Fibroblast of skin of scalp (primary cell): ENCODE results near the gene ASPG.
"Not testable (repeated sequence)": the region's sequence is repeated elsewhere in the genome, so short reads cannot be mapped to it uniquely, and the experiment has no call there.

ENCODE experiments used
- DNase-seq: peaks from one replicate; pipeline ENCODE4 v3.0.0-alpha.2; 2013

Gene ASPG

GRCh38 chr14:104148433-104149277, 63.2 kb downstream of the ASPG start:
- DNase-seq: no peak

DNA sequence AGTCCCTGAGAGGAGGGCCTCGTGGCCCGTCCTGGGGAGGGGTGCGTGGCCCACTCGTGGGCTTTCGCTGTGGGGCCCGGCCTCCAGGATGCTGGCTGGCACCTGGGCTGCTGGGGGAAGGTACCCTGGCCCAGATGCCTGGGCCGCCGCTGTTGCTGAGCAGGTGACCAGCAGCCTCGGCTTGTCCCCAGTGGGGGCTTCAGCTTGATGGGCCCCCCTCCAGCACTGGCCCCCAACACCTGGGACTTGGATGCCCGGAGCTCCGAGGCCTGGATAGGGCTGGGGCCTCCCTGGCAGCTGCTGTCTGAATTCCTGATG, 63.7 kb downstream of the ASPG start:
- DNase-seq: no peak

GRCh38 chr14:104149617-104150135, 64.2 kb downstream of the ASPG start:
- DNase-seq: peak; percentile 81

DNA sequence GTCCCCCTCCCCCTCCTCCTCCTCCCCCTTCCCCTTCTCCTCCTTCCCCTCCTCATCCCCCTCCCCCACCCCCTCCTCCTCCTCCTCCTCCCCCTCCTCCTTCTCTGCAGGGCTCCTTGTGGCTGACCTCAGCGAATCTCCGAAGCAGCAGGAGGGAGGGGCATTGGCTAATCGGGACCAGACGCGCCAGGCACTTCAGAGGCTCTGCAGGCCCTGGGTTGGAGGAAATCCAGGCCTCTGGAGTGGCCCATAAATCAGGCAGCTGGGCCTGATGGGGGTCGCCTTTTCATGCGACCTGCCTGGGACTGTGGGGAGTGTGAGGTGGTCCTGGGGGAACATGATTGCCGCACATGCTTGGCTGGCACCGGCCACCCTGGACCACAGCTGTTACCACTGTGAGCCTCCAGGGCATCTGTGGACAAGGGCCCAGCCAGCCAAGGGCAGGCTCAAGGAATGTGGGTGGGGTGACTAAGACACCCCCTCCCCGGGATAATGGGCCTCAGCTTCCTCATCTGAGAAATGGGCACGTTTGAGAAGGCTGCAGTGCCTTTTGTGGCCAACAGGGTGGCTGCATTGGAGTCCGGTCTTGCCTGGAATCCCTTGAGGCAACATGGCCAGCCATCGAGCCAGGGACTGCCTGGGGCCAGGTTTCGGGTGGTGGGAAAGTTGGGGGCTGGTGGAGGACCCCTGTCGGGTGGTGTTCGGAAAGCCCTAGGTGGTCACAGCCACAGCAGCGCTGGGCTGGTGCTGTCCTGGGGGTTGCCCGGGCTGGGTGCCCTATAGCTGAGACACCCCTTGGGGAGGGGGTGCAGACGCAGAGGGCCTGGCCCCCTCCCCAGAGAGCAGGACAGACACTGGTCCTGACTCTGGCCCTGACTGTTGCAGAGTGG, 64.9 kb downstream of the ASPG start:
- DNase-seq: peak; percentile 92

- DNase-seq: no peak
Measured at GRCh38 chr14:104151026-104151381, 65.5 kb downstream of the ASPG start.

- no peak for DNase-seq
Measured at GRCh38 chr14:104151566-104152245, 66.2 kb downstream of the ASPG start.

DNA sequence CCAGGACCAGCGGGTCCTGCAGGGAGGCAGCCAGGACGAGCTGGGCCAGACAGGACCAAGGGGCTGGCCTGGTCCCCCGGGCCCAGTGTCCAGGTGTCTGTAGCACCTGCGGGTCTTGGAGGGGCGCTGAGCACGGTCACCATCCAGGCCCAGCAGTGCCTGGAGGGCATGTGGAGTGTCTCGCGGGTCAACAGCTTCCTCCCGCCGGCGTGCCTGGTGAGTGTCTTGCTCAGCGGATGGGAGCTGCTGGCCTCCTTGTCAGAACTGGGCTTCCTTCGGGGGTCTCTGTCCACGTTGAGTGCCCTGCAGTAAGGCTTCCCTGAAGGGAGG, 66.7 kb downstream of the ASPG start:
- DNase-seq: no peak

- no peak for DNase-seq
Measured at GRCh38 chr14:104152686-104153393, 67.3 kb downstream of the ASPG start.

DNA sequence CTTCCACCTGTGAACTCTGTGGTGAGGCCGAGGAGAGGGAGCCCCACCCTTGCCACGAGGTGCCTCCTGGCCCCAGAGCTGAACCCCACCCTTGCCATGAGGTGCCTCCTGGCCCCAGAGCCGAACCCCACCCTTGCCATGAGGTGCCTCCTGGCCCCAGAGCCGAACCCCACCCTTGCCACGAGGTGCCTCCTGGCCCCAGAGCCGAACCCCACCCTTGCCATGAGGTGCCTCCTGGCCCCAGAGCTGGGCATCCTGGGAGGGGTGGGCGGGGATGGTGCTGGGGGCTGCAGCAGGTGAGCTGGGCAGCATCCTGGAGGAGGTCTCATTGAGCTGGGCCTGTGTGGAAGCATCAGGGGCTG, 67.9 kb downstream of the ASPG start:
- not testable (repeated sequence) for DNase-seq

DNA sequence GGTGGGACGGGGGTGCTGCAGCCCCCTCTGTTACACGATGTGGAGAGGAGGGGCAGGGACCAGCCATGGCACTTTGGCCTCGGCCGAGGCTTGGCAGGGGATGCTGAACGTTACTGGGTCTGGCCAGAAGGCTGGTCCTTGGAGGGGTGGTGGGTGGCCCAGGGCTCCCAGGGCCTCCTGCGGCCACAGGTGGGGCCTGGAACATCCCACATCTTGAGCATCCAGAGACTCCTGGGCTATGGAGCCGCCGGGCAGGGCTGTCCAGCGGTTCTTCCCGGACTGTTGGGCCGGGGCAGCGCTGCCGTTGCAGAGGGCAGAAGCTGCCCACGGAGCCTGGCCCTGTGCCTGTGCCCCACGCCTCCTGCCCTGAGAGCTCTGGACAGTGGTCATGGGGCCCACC, 68.7 kb downstream of the ASPG start:
- DNase-seq: no peak

DNA sequence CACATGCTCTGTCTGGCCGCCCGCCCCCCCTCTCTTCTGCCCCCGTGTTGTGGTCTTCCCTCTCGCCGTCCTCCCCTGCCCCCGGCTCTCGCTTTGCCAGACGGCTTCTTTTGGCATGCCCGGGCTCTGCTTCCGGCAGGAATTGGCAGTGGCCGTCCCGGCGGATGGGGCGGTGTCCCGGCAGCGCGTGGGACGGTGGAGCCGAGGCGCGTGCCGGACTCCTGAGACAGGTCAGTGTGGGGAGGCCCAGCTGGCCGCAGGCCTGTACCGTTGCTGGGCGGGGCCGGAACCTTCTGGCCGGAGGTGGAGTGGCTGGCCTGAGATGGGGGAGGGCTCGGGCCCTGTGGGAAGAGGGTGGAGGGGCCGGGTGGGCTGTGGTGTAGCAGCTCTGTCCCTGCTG, 70.0 kb downstream of the ASPG start:
- no peak for DNase-seq

GRCh38 chr14:104156142-104156541, 70.6 kb downstream of the ASPG start:
- DNase-seq: no peak

DNA sequence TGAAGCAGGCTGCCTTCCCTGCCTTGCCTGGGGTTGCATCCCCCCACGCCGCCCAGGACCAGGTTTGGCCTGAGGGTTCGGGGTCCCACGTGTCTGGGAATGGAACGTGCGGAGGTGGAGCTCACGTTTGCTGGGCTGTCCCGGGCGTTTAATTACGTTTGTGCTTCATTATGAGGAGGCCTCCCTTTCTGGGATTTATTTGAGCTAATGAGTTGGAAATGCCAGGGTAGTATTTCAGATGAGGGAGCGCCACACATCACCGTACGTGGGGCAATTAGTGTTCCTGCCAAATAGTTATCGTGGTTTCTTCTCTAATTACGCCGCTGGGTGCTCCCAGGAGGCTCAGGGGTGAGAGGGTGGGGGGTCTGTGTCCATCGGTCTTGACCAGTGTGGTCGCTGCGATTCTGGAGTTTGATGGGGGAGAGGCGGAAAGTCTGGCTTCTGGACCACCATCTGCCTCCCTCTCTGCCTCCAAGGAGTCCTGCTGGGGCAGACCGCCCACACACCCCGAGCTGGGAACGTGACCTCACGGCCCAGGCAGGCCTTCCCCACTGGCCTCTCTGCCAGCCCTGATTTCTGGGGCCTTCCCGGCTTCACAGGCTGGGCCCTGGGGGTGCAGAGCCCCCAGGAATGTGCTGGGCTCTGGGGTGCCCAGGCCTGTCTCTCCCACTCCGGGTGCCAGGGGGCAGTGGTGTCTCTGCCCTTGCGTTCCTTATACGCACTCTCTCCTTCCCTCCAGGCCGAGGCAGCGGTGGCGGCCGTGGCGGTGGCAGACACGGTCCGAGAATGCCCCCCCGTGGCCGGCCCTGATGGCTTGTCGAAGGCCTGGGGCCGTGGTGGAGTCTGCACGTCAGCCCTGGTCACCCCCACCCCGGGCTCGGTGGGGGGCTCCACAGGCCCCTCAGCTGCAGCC, 71.8 kb downstream of the ASPG start:
- no peak for DNase-seq

DNA sequence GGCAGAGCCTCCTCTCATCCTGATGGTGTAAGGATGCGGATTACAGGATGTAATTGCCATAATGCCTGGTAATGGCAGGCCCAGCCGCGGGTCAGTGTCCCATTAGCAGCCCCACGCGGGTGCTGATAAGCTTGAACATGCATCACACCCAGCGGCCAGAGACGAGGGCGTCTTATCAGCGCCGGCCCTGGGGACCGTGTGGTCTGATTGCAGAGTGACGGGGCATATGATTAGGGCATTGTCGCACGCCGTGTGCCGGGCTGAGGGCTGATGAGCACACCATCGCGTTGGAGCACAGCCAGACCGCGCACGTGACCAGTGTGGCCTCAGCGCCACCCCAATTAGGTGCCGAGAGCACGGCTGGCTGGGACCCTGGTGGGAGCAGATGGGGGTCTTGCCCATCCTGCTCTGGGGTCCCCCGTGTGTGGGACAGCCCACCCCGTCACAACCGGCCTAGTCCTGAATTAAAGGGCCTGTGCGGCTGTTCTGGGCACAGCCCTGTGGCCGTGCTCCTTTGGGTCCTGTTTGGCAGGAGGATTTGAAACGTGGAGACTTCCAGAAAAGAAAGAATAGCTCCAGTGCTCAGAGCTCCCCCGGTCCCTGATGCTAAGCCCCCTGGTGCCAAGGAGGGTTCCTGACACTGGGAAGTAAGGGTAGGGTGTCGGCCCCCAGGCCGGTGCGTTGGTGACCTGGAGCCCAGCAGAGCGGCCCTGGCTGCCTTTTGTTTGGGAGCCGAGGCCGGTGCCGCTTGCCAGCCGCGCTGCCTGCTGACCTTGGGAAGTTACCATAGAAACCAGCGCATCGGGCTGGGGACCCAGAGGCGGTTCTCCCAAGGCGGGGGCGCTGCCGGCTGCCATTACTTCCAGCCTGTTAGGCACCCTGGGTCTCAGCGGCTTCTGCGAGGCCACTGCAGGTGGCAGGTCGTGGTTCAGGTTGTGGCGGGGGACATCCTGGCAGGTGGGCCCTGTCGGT, 73.6 kb downstream of the ASPG start:
- no peak for DNase-seq

- DNase-seq: no peak
Measured at GRCh38 chr14:104159990-104160389, 74.5 kb downstream of the ASPG start.

GRCh38 chr14:104161602-104162367, 76.3 kb downstream of the ASPG start:
- no peak for DNase-seq

DNA sequence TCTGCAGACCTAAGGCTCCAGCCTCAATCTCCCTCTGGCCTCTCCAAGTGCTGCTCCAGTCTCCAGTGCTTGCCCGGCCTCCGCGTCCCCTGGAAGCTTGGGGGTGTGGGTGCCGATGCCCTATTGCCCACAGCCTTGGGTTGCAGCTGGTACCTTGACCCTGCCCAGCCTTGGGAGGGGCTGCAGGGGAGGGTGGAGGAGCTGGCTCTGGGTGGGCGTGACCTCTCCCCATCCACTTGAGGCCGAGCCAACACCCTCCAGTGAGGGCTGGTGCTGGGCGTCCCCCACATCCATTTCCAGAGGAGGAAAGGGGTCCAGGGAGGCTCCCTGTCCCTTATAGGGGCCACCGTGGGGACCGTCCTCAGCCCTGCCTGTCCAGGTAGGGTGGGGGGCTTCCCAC, 77.0 kb downstream of the ASPG start:
- no peak for DNase-seq

DNA sequence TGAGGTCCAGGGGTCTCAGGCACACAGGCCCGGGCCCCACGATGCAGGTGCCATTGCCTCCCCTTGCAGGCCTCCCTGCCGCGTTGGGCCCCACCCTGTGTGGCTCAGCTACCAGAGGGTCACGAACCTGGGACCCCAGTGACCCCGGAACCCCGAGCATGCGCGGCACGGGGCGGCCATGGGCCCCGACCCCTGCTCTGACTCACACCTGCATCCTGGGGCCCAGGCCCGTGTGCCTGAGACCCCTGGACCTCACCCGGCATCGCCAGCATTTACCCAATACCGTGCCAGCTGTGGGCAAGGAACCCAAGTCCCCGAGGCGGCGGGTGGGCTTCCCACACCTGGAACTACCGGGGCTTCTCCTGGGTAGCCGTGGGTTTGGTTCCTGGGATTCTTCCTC, 78.0 kb downstream of the ASPG start:
- DNase-seq: no peak

DNA sequence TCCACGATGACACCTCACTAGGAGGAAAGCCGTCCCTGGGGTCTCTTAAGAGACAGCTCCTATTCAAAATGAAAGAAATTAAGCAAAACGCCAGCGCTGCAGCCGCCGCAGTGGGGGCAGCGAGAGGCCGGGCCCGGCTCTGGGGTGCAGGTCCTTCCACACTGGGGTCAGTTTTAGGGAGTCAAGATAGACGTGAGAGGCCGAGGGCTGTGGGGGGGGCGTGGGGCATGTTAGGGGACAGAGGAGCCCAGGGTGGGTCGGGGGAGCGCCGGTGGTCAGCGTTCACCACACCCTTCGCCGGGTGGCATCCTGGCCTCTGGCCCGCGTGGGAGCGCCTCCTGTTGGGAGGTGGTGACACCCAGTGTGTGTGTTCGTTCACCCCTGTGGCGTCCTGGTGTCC, 78.5 kb downstream of the ASPG start:
- DNase-seq: no peak

DNA sequence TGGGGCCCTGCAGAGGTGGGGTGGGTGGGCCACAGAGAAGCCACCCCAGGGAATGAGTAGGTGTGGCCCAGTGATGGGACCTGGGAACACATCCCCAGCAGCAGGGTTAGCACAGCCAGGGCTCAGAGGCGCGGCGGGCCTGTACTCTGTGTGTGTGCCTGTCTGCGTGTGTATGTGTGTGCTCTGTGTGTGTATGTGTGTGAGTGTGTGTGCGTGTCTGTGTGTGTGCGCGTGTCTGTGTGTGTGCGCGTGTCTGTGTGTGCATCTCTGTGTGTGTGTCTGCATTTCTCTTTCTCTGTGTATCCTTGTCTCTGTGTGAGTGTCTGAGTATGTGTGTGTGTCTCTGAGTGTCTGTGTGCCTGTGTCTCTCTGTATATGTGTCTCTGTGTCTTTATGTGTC, 79.0 kb downstream of the ASPG start:
- DNase-seq: no peak
